GM12878 (cell line): ENCODE results near the gene EEFSEC. TPM values are rescaled to one million over a fixed set of nuclear protein-coding genes. Genes with fewer than 3 reads are reported as not detected.

Experiments
- ATAC-seq: fragments of 200-7000 bp; cut with Tn5 transposase; 3 replicates; pipeline ENCODE4 v1.9.1; 2020; ENCODE audit warnings: mild to moderate bottlenecking, moderate library complexity
- BruUV-seq: library from RNA; stranded (reverse); fragments of 400-500 nt; replicated peaks from 2 replicates; lab custom pipeline; 2021; lab: Mats Ljungman, UMichigan
- CTCF ChIA-PET: fragments of 300-600 bp; sonication (Branson Sonifier 250); formaldehyde crosslinking; extraction: SDS; loops from one replicate; lab custom pipeline; 2021; ENCODE audit warnings: inconsistent platforms; lab: Yijun Ruan, JAX
- POLR2A ChIA-PET: fragments of 350-600 bp; formaldehyde crosslinking; extraction: SDS; loops from one replicate; lab custom pipeline; 2021; ENCODE audit warnings: inconsistent platforms; lab: Charles Lee
- RAD21 ChIA-PET: fragments of 300-600 bp; sonication (Branson Sonifier 250); formaldehyde crosslinking; loops from one replicate; lab custom pipeline; 2023; ENCODE audit warnings: antibody characterized with exemption; ENCODE audit not compliant: unreplicated experiment; lab: Charles Lee
- SMC1A ChIA-PET: fragments of 300-600 bp; sonication (Branson Sonifier 250); formaldehyde crosslinking; loops from one replicate; lab custom pipeline; 2023; ENCODE audit not compliant: unreplicated experiment, uncharacterized antibody; lab: Charles Lee
- DNase-seq: peaks from one replicate; pipeline ENCODE4 v3.0.0-alpha.2; 2011; ENCODE audit warnings: low read depth, low spot score
- FAIRE-seq: peaks from 3 replicates; lab custom pipeline; 2011; peaks lifted over from hg19 to GRCh38; lab: Jason Lieb, UNC
- H2AFZ ChIP-seq: 2 replicates; pipeline ENCODE4 v1.6.0; 2011; ENCODE audit warnings: low read depth, low read length, control low read depth; ENCODE audit not compliant: control insufficient read depth
- H3K27ac ChIP-seq: 2 replicates; pipeline ENCODE4 v1.5.1; 2011; ENCODE audit warnings: control low read depth; ENCODE audit not compliant: control insufficient read depth, insufficient read depth
- H3K27me3 ChIP-seq, 2 experiments: replicated peaks in 1 of 2; 2 replicates each; pipeline versions ENCODE4 v1.6.0 to v1.6.1; 2011; ENCODE audit warnings: low read length in 1 of 2; ENCODE audit not compliant: control insufficient read depth in 2 of 2, insufficient read depth in 2 of 2
- H3K36me3 ChIP-seq, 2 experiments: 2 replicates each; pipeline ENCODE4 v1.5.1; 2011; ENCODE audit warnings: low read length in 1 of 2; ENCODE audit not compliant: control insufficient read depth in 2 of 2, insufficient read depth in 2 of 2
- H3K4me1 ChIP-seq: 2 replicates; pipeline ENCODE4 v1.6.1; 2011; ENCODE audit warnings: mild to moderate bottlenecking, low read length, moderate library complexity, mixed read lengths; ENCODE audit not compliant: control insufficient read depth, insufficient read depth
- H3K4me2 ChIP-seq: 2 replicates; pipeline ENCODE4 v1.6.0; 2011; ENCODE audit warnings: control low read depth; ENCODE audit not compliant: control insufficient read depth, insufficient read depth
- H3K4me3 ChIP-seq: fragments of 200-600 bp; sonication (generic); 2 replicates; pipeline ENCODE4 v1.5.1; 2016
- H3K79me2 ChIP-seq: 2 replicates; pipeline ENCODE4 v1.6.0; 2011; ENCODE audit warnings: low read length; ENCODE audit not compliant: control insufficient read depth, insufficient read depth
- H3K9ac ChIP-seq: 2 replicates; pipeline ENCODE4 v1.8.0; 2011; ENCODE audit warnings: low read length, control low read depth, mixed read lengths; ENCODE audit not compliant: control insufficient read depth, insufficient read depth
- H3K9me3 ChIP-seq: replicated peaks from 3 replicates; pipeline ENCODE4 v1.5.1; 2011; ENCODE audit warnings: mild to moderate bottlenecking, low read length; ENCODE audit not compliant: control insufficient read depth, insufficient read depth
- H4K20me1 ChIP-seq: 2 replicates; pipeline ENCODE4 v1.6.0; 2011; ENCODE audit not compliant: control insufficient read depth, insufficient read depth
- BACH1 ChIP-seq: fragments of 450-650 bp; IDR thresholded peaks from 2 replicates; pipeline ENCODE4 v1.6.1; 2017; ENCODE audit warnings: mild to moderate bottlenecking, borderline replicate concordance
- BHLHE40 ChIP-seq, 2 experiments: fragments of 450-650 bp in 1 of 2; IDR thresholded peaks; 2 replicates each; pipeline ENCODE4 v1.6.1; 2011 to 2017; ENCODE audit warnings: low read depth in 2 of 2, borderline replicate concordance in 1 of 2, improper control_type of control experiment in 1 of 2, low read length in 1 of 2, mild to moderate bottlenecking in 1 of 2
- CBX5 ChIP-seq: sonication (generic); IDR thresholded peaks from 2 replicates; pipeline ENCODE4 v1.6.1; 2016; ENCODE audit warnings: low read depth, moderate library complexity, mild to moderate bottlenecking, inconsistent platforms
- ESRRA ChIP-seq: IDR thresholded peaks from 2 replicates; pipeline ENCODE4 v1.6.1; 2012; ENCODE audit warnings: mild to moderate bottlenecking, low read length, improper control_type of control experiment
- IRF4 ChIP-seq: IDR thresholded peaks from 2 replicates; pipeline ENCODE4 v1.6.1; 2011; ENCODE audit warnings: low read depth, low read length
- KLF5 ChIP-seq: fragments of 450-650 bp; IDR thresholded peaks from 2 replicates; pipeline ENCODE4 v1.6.1; 2014; ENCODE audit warnings: mild to moderate bottlenecking; ENCODE audit not compliant: partially characterized antibody
- MTA3 ChIP-seq: IDR thresholded peaks from 2 replicates; pipeline ENCODE4 v1.6.1; 2012; ENCODE audit warnings: low read length, inconsistent platforms, borderline replicate concordance
- PAX8 ChIP-seq: fragments of 450-650 bp; IDR thresholded peaks from 2 replicates; pipeline ENCODE4 v1.6.1; 2017; ENCODE audit warnings: mild to moderate bottlenecking, moderate library complexity
- POLR2AphosphoS2 ChIP-seq: IDR thresholded peaks from 2 replicates; pipeline ENCODE4 v1.6.1; 2011; ENCODE audit warnings: low read depth, mild to moderate bottlenecking, low read length, improper control_type of control experiment, moderate library complexity
- STAT1 ChIP-seq: fragments of 450-650 bp; conservative IDR thresholded peaks from 2 replicates; pipeline ENCODE4 v1.6.1; 2014; ENCODE audit warnings: antibody characterized with exemption, mild to moderate bottlenecking
- WGBS: methylation state at CpG from one replicate; pipeline ENCODE4 v1.1.6; 2016; ENCODE audit warnings: low lambda C conversion rate; ENCODE audit not compliant: insufficient replicate concordance, insufficient coverage; ENCODE audit errors: missing lambda C conversion rate; 5-methylcytosine and 5-hydroxymethylcytosine counted together
- in situ Hi-C: fragments of 300-500 bp; cut with MboI; formaldehyde crosslinking; loops from 9 replicates; pipeline ENCODE4 v1.14.3; 2018; ENCODE audit warnings: mixed read lengths
- intact Hi-C: fragments of 100-400 bp; cut with micrococcal nuclease; formaldehyde crosslinking; loops from one replicate; pipeline ENCODE4 v1.14.2; 2022; ENCODE audit not compliant: unreplicated experiment
- polyA plus RNA-seq, 11 experiments: library from polyadenylated mRNA; depleted of rRNA in 4 of 11; unstranded in 6 of 11; stranded (reverse) in 5 of 11; fragments of >200 nt; fragmentation: Nextera tagmentation in 4 of 11; fragmentation: Illumina TruSeq in 1 of 11; extraction: Ambion mirVana in 4 of 11; extraction: Trizol in 1 of 11; gene quantifications; 1 replicate in 1 of 11; 2 replicates in 10 of 11; pipeline versions ENCODE4 v1.2.1 to v1.2.3, GENCODE V29; 2011 to 2016; ENCODE audit warnings: inconsistent platforms in 2 of 11, missing spikeins in 2 of 11, low read depth in 1 of 11
- total RNA-seq, 4 experiments: library from RNA; depleted of rRNA in 3 of 4; stranded (reverse); fragments of >200 nt in 3 of 4; fragmentation: Illumina TruSeq in 1 of 4; extraction: Trizol in 1 of 4; gene quantifications; 2 replicates each; pipeline versions ENCODE4 v1.2.1 to v1.2.3, GENCODE V29; 2013 to 2021
- TF ChIP-seq, protein P1 (sequence below): IDR thresholded peaks from 2 replicates; pipeline ENCODE4 v1.6.1; 2011; ENCODE audit warnings: low read depth, mild to moderate bottlenecking, low read length, moderate library complexity, borderline replicate concordance; ENCODE audit errors: extremely low read depth
- TF ChIP-seq, protein P2 (sequence below): fragments of 450-650 bp; formaldehyde crosslinking; IDR thresholded peaks from 2 replicates; pipeline ENCODE4 v1.4.0; 2022; ENCODE audit warnings: mild to moderate bottlenecking, moderate library complexity
- TF ChIP-seq, protein P3 (sequence below): IDR thresholded peaks from 2 replicates; pipeline ENCODE4 v1.6.1; 2012; ENCODE audit warnings: low read depth, low read length, improper control_type of control experiment
- TF ChIP-seq, protein P4 (sequence below): fragments of 150-350 bp; IDR thresholded peaks from 2 replicates; pipeline ENCODE4 v1.6.1; 2016; ENCODE audit warnings: low read depth, low read length

The EEFSEC gene
- total and polyA plus RNA-seq, 10 of the 15 experiments (the other 5 are each of a cell fraction or from before 2014, with no cell fraction given): 0.29 to 29.1 (median 16.1) TPM

DNA sequence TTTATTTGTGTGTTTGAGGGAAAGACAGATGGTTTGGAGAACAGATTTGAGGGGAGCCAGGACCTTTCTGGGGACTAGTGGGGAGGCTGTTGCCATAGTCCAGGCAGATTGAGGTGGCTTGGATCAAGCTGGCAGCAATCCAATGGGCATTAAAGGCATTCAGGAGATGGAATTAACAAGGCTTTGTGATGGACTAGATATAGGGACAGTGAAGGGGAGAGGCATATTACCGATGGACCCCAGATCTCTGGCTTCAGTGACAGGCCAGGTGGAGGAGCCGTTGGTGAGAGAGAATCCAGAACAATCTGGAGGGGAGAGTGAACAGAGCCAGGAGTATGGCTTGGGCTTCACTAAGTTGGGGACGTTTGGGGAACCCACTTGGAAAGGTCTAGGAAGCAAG lies 124.8 kb downstream of the EEFSEC start:
- Histone ChIP-seq H2AFZ (no peak overlapping the region), H3K27me3 (no peaks in the 10 kb centered on the region), H3K4me1 (no peaks in the 10 kb centered on the region), H4K20me1 (no peaks in the 10 kb centered on the region), H3K4me3 (no peak overlapping the region), H3K36me3 (peaks cover under 1 to 1% of the 10 kb centered on the region in 2 experiments; a peak in 3 of 4 replicates), H3K27ac (no peak overlapping the region), H3K9ac (no peak overlapping the region), H3K79me2 (no peaks in the 10 kb centered on the region), H3K9me3 (no peaks in the 10 kb centered on the region), H3K4me2 (no peak overlapping the region)
- ChIA-PET SMC1A (no interaction called here), POLR2A (no interaction called here), RAD21 (interaction anchor here (0.7 kb wide), 1 partner anchor 104 kb away, joined by 3 read pairs; no protein-coding TSS in a partner anchor), CTCF (no interaction called here)
- intact Hi-C loops: no loop called here
- DNase-seq (no peak), ATAC-seq (no peak), FAIRE-seq (no peak)
- no TSS peak for BruUV-seq
- TF ChIP-seq MTA3: no peak
- no peak for TF ChIP-seq POLR2AphosphoS2
- TF ChIP-seq BACH1: no peak
- TF ChIP-seq STAT1: no peak
- TF ChIP-seq CBX5: no peak
- no peak for TF ChIP-seq PAX8
- TF ChIP-seq, protein P1, sequence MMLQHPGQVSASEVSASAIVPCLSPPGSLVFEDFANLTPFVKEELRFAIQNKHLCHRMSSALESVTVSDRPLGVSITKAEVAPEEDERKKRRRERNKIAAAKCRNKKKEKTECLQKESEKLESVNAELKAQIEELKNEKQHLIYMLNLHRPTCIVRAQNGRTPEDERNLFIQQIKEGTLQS: no peak
- TF ChIP-seq, protein P2, sequence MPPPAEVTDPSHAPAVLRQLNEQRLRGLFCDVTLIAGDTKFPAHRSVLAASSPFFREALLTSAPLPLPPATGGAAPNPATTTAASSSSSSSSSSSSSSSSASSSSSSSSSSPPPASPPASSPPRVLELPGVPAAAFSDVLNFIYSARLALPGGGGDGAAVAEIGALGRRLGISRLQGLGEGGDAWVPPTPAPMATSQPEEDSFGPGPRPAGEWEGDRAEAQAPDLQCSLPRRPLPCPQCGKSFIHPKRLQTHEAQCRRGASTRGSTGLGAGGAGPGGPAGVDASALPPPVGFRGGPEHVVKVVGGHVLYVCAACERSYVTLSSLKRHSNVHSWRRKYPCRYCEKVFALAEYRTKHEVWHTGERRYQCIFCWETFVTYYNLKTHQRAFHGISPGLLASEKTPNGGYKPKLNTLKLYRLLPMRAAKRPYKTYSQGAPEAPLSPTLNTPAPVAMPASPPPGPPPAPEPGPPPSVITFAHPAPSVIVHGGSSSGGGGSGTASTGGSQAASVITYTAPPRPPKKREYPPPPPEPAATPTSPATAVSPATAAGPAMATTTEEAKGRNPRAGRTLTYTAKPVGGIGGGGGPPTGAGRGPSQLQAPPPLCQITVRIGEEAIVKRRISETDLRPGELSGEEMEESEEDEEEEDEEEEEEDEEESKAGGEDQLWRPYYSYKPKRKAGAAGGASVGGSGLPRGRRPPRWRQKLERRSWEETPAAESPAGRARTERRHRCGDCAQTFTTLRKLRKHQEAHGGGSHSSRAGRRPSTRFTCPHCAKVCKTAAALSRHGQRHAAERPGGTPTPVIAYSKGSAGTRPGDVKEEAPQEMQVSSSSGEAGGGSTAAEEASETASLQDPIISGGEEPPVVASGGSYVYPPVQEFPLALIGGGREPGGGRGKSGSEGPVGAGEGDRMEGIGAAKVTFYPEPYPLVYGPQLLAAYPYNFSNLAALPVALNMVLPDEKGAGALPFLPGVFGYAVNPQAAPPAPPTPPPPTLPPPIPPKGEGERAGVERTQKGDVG (CRISPR knock-in tag): no peak
- TF ChIP-seq, protein P3, sequence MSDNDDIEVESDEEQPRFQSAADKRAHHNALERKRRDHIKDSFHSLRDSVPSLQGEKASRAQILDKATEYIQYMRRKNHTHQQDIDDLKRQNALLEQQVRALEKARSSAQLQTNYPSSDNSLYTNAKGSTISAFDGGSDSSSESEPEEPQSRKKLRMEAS: no peak
- no peak for TF ChIP-seq KLF5
- TF ChIP-seq, protein P4, sequence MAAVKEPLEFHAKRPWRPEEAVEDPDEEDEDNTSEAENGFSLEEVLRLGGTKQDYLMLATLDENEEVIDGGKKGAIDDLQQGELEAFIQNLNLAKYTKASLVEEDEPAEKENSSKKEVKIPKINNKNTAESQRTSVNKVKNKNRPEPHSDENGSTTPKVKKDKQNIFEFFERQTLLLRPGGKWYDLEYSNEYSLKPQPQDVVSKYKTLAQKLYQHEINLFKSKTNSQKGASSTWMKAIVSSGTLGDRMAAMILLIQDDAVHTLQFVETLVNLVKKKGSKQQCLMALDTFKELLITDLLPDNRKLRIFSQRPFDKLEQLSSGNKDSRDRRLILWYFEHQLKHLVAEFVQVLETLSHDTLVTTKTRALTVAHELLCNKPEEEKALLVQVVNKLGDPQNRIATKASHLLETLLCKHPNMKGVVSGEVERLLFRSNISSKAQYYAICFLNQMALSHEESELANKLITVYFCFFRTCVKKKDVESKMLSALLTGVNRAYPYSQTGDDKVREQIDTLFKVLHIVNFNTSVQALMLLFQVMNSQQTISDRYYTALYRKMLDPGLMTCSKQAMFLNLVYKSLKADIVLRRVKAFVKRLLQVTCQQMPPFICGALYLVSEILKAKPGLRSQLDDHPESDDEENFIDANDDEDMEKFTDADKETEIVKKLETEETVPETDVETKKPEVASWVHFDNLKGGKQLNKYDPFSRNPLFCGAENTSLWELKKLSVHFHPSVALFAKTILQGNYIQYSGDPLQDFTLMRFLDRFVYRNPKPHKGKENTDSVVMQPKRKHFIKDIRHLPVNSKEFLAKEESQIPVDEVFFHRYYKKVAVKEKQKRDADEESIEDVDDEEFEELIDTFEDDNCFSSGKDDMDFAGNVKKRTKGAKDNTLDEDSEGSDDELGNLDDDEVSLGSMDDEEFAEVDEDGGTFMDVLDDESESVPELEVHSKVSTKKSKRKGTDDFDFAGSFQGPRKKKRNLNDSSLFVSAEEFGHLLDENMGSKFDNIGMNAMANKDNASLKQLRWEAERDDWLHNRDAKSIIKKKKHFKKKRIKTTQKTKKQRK: no peak
- TF ChIP-seq IRF4: no peak
- TF ChIP-seq BHLHE40 (IDR thresholded peaks at IDR 0.05; ENCODE audit: borderline replicate concordance in 1 of 2, low read depth in 2 of 2, low read length in 1 of 2): no peak
- TF ChIP-seq ESRRA: no peak
- in situ Hi-C loops: no loop called here
- whole genome bisulfite sequencing: 67% methylated on average over 3 of the region's 3 CpGs
